Astrocyte (in vitro differentiated cells and primary cell): Measurements from ENCODE around the gene PATE1. TPM values are rescaled to one million over a fixed set of nuclear protein-coding genes. Genes with fewer than 3 reads are reported as not detected.

Experiments used
- DNase-seq: peaks from one replicate; pipeline ENCODE4 v3.0.0-alpha.2; 2010; ENCODE audit warnings: low read depth
- FAIRE-seq: peaks from 2 replicates; lab custom pipeline; 2011; peaks lifted over from hg19 to GRCh38; lab: Jason Lieb, UNC
- H2AFZ ChIP-seq: 2 replicates; pipeline ENCODE4 v1.6.0; 2012; ENCODE audit warnings: low read depth, low read length, inconsistent platforms
- H3K27ac ChIP-seq: 2 replicates; pipeline ENCODE4 v1.5.1; 2011; ENCODE audit warnings: low read depth, low read length, inconsistent platforms
- H3K27me3 ChIP-seq: 2 replicates; pipeline ENCODE4 v1.6.0; 2011; ENCODE audit warnings: low read length, inconsistent platforms; ENCODE audit not compliant: insufficient read depth
- H3K36me3 ChIP-seq: 2 replicates; pipeline ENCODE4 v1.5.1; 2011; ENCODE audit warnings: low read length, inconsistent platforms; ENCODE audit not compliant: insufficient read depth
- H3K4me1 ChIP-seq: 2 replicates; pipeline ENCODE4 v1.5.1; 2011; ENCODE audit warnings: low read length, inconsistent platforms; ENCODE audit not compliant: insufficient read depth
- H3K4me2 ChIP-seq: 2 replicates; pipeline ENCODE4 v1.6.0; 2012; ENCODE audit warnings: low read length, inconsistent platforms
- H3K4me3 ChIP-seq: 2 replicates; pipeline ENCODE4 v1.5.1; 2011; ENCODE audit warnings: low read depth, mild to moderate bottlenecking, low read length, inconsistent platforms; ENCODE audit not compliant: insufficient read depth
- H3K79me2 ChIP-seq: 2 replicates; pipeline ENCODE4 v1.6.0; 2012; ENCODE audit warnings: mild to moderate bottlenecking, low read length, inconsistent platforms; ENCODE audit not compliant: insufficient read depth
- H3K9ac ChIP-seq: 2 replicates; pipeline ENCODE4 v1.6.0; 2012; ENCODE audit warnings: mild to moderate bottlenecking, low read length, inconsistent platforms
- H3K9me3 ChIP-seq: 2 replicates; pipeline ENCODE4 v1.5.1; 2012; ENCODE audit warnings: low read depth, mild to moderate bottlenecking, low read length, inconsistent platforms; ENCODE audit not compliant: insufficient read depth
- H4K20me1 ChIP-seq: 2 replicates; pipeline ENCODE4 v1.6.0; 2012; ENCODE audit warnings: low read length, inconsistent platforms; ENCODE audit not compliant: insufficient read depth
- H3K27ac Mint-ChIP-seq: one replicate; pipeline ENCODE4 v1.8.0; 2021; ENCODE audit warnings: mild to moderate bottlenecking, mixed read lengths; ENCODE audit not compliant: unreplicated experiment
- H3K27me3 Mint-ChIP-seq: one replicate; pipeline ENCODE4 v1.8.0; 2021; ENCODE audit warnings: low read depth, mixed read lengths; ENCODE audit not compliant: unreplicated experiment
- H3K36me3 Mint-ChIP-seq: one replicate; pipeline ENCODE4 v1.8.0; 2021; ENCODE audit warnings: low read depth, mixed read lengths; ENCODE audit not compliant: unreplicated experiment
- H3K4me1 Mint-ChIP-seq: one replicate; pipeline ENCODE4 v1.8.0; 2021; ENCODE audit warnings: low read depth, mixed read lengths; ENCODE audit not compliant: unreplicated experiment
- H3K4me3 Mint-ChIP-seq: one replicate; pipeline ENCODE4 v1.8.0; 2021; ENCODE audit warnings: mild to moderate bottlenecking, moderate library complexity, mixed read lengths; ENCODE audit not compliant: unreplicated experiment
- H3K9me3 Mint-ChIP-seq: one replicate; pipeline ENCODE4 v1.8.0; 2021; ENCODE audit warnings: mild to moderate bottlenecking, mixed read lengths; ENCODE audit not compliant: unreplicated experiment
- CTCF ChIP-seq: IDR thresholded peaks from 2 replicates; pipeline ENCODE4 v1.5.1; 2011; ENCODE audit warnings: low read depth, mild to moderate bottlenecking, inconsistent platforms, low read length, moderate library complexity; ENCODE audit not compliant: insufficient read depth
- EZH2 ChIP-seq: IDR thresholded peaks from 2 replicates; pipeline ENCODE4 v1.6.1; 2012; ENCODE audit warnings: mild to moderate bottlenecking, low read length, inconsistent platforms; ENCODE audit not compliant: insufficient read depth
- total RNA-seq: library from RNA; stranded (reverse); gene quantifications from 2 replicates; pipeline ENCODE4 v1.2.1, GENCODE V29; 2021

Gene PATE1
- total RNA-seq, 1 donor from 2014 or later = not detected

- Mint-ChIP-seq H3K36me3 (no peaks in the 10 kb centered on the region), H3K4me1 (no peaks in the 10 kb centered on the region), H3K9me3 (peaks cover 8% of the 10 kb centered on the region), H3K27ac (no peak overlapping the region), H3K27me3 (peaks cover 14% of the 10 kb centered on the region), H3K4me3 (no peak overlapping the region)
- FAIRE-seq = no peak
- no peaks in the 10 kb centered on the region for H3K27me3 ChIP-seq
- no peak overlapping the region for H3K9ac ChIP-seq
- H3K4me1 ChIP-seq = no peaks in the 10 kb centered on the region
- H3K27ac ChIP-seq = no peak overlapping the region
- H3K79me2 ChIP-seq = no peaks in the 10 kb centered on the region
- H3K36me3 ChIP-seq = no peaks in the 10 kb centered on the region
- H3K9me3 ChIP-seq = no peaks in the 10 kb centered on the region
- H3K4me2 ChIP-seq = no peak overlapping the region
- H3K4me3 ChIP-seq = no peak overlapping the region
- no peak for DNase-seq
- TF ChIP-seq EZH2 (no peak), CTCF (no peak)
- H2AFZ ChIP-seq = no peak overlapping the region
- H4K20me1 ChIP-seq = no peaks in the 10 kb centered on the region
Measured at GRCh38 chr11:125756050-125756449, 10.0 kb downstream of the PATE1 start.

GRCh38 chr11:125762445-125762844 lies 16.4 kb downstream of the PATE1 start:
- H4K20me1 ChIP-seq = no peaks in the 10 kb centered on the region
- H3K4me1 ChIP-seq = no peaks in the 10 kb centered on the region
- no peak overlapping the region for H3K4me3 ChIP-seq
- H3K79me2 ChIP-seq = no peaks in the 10 kb centered on the region
- no peak overlapping the region for H2AFZ ChIP-seq
- H3K4me2 ChIP-seq = no peak overlapping the region
- FAIRE-seq = no peak
- no peaks in the 10 kb centered on the region for H3K27me3 ChIP-seq
- no peaks in the 10 kb centered on the region for H3K36me3 ChIP-seq
- peaks cover 16% of the 10 kb centered on the region for H3K27me3 Mint-ChIP-seq
- no peak overlapping the region for H3K27ac ChIP-seq
- peaks cover 10% of the 10 kb centered on the region for H3K9me3 Mint-ChIP-seq
- TF ChIP-seq CTCF (no peak), EZH2 (no peak)
- H3K36me3 Mint-ChIP-seq = no peaks in the 10 kb centered on the region
- H3K4me3 Mint-ChIP-seq = no peak overlapping the region
- no peaks in the 10 kb centered on the region for H3K9me3 ChIP-seq
- no peak for DNase-seq
- H3K27ac Mint-ChIP-seq = no peak overlapping the region
- H3K4me1 Mint-ChIP-seq = no peaks in the 10 kb centered on the region
- no peak overlapping the region for H3K9ac ChIP-seq

- no peak overlapping the region for H3K27ac Mint-ChIP-seq
- H2AFZ ChIP-seq = no peak overlapping the region
Measured at GRCh38 chr11:125763483-125763882, 17.4 kb downstream of the PATE1 start.

More at GRCh38 chr11:125763483-125763882, 17.4 kb downstream of the PATE1 start:
- no peak for FAIRE-seq
- no peak overlapping the region for H3K27ac ChIP-seq
- H3K9me3 ChIP-seq = no peaks in the 10 kb centered on the region
- H3K4me2 ChIP-seq = no peak overlapping the region
- H3K27me3 ChIP-seq = no peaks in the 10 kb centered on the region
- H3K4me3 ChIP-seq = no peak overlapping the region
- Mint-ChIP-seq H3K36me3 (no peaks in the 10 kb centered on the region), H3K4me3 (no peak overlapping the region), H3K9me3 (peaks cover 9% of the 10 kb centered on the region), H3K4me1 (no peaks in the 10 kb centered on the region), H3K27me3 (peaks cover 23% of the 10 kb centered on the region)
- no peaks in the 10 kb centered on the region for H3K4me1 ChIP-seq
- no peak for DNase-seq
- no peak overlapping the region for H3K9ac ChIP-seq
- H4K20me1 ChIP-seq = no peaks in the 10 kb centered on the region
- no peaks in the 10 kb centered on the region for H3K36me3 ChIP-seq
- no peak for TF ChIP-seq CTCF
- TF ChIP-seq EZH2 = no peak
- H3K79me2 ChIP-seq = no peaks in the 10 kb centered on the region
